Lower leg skin (tissue), 4 donors: ENCODE data around the gene ANAPC10. TPM values are rescaled to one million over a fixed set of nuclear protein-coding genes. Genes with fewer than 3 reads are reported as not detected.

Source experiments
- DNase-seq, 2 donors: peaks; one replicate each; pipeline ENCODE4 v3.0.0-alpha.2; 2019; ENCODE audit warnings: low spot score in 2 of 2
- H3K4me3 ChIP-seq: fragments of 200-600 bp; sonication (generic); 2 replicates; pipeline ENCODE4 v1.5.1; 2017; ENCODE audit warnings: mild to moderate bottlenecking, low read depth; ENCODE audit not compliant: poor library complexity, severe bottlenecking
- CTCF ChIP-seq, 3 donors: fragments of 450-650 bp; IDR thresholded peaks; one replicate each; pipeline ENCODE4 v1.5.1; 2016; ENCODE audit warnings: antibody characterized with exemption in 3 of 3, mild to moderate bottlenecking in 3 of 3, moderate library complexity in 2 of 3
- POLR2A ChIP-seq, 2 donors: fragments of 450-650 bp; IDR thresholded peaks; one replicate each; pipeline ENCODE4 v1.6.1; 2016 to 2017; ENCODE audit warnings: antibody characterized with exemption in 2 of 2, mild to moderate bottlenecking in 1 of 2, moderate library complexity in 1 of 2
- WGBS, 2 donors: methylation state at CpG; one replicate each; pipeline ENCODE4 v1.1.5; 2018; 5-methylcytosine and 5-hydroxymethylcytosine counted together
- intact Hi-C: fragments of 100-400 bp; cut with DNase I; formaldehyde crosslinking; loops from one replicate; pipeline ENCODE4 v1.15.0; 2023; ENCODE audit warnings: low total_unique reads
- total RNA-seq, 4 donors: library from RNA; depleted of rRNA; stranded (reverse); fragments of >200 nt; gene quantifications; one replicate each; pipeline ENCODE4 v1.1.0, GENCODE V29; 2016

Gene ANAPC10
- total RNA-seq, 4 donors from 2014 or later, result 18.4 to 26.4 (median 20.2) TPM

- intact Hi-C loops, result no loop called here
- no peak for DNase-seq
- no peak overlapping the region for H3K4me3 ChIP-seq
- TF ChIP-seq POLR2A (IDR thresholded peaks at IDR 0.05) (no peak), CTCF (IDR thresholded peaks at IDR 0.05) (no peak)
These were observed 49.2 kb downstream of the ANAPC10 start for GRCh38 chr4:145048817-145049216.

GRCh38 chr4:145047151-145047550 is 50.8 kb downstream of the ANAPC10 start:
- TF ChIP-seq CTCF (IDR thresholded peaks at IDR 0.05) (no peak), POLR2A (IDR thresholded peaks at IDR 0.05) (no peak)
- 75 to 80% methylated on average over 4 of the region's 4 CpGs for WGBS, 2 donors

GRCh38 chr4:145045180-145045579 is 52.8 kb downstream of the ANAPC10 start:
- no peak for DNase-seq
- H3K4me3 ChIP-seq, result no peak overlapping the region
- TF ChIP-seq CTCF (IDR thresholded peaks at IDR 0.05), result no peak
- no peak for TF ChIP-seq POLR2A (IDR thresholded peaks at IDR 0.05)
- intact Hi-C loops, result no loop called here
- WGBS, 2 donors, result 69 to 81% methylated on average over 1 of the region's 1 CpG

More at GRCh38 chr4:145047151-145047550, 50.8 kb downstream of the ANAPC10 start:
- DNase-seq, result no peak
- H3K4me3 ChIP-seq, result no peak overlapping the region
- intact Hi-C loops, result no loop called here

GRCh38 chr4:145044341-145044740 is 53.7 kb downstream of the ANAPC10 start:
- no peak for DNase-seq
- no peak for TF ChIP-seq CTCF (IDR thresholded peaks at IDR 0.05)
- intact Hi-C loops, result no loop called here
- no peak overlapping the region for H3K4me3 ChIP-seq
- WGBS, 2 donors, result 82 to 89% methylated on average over 3 of the region's 3 CpGs

- DNase-seq, result no peak
- WGBS, 2 donors, result 73 to 77% methylated on average over 3 of the region's 3 CpGs
- no peak for TF ChIP-seq CTCF (IDR thresholded peaks at IDR 0.05)
- TF ChIP-seq POLR2A (IDR thresholded peaks at IDR 0.05), result no peak
- no peak overlapping the region for H3K4me3 ChIP-seq
- intact Hi-C loops, result no loop called here
These were observed 54.7 kb downstream of the ANAPC10 start for GRCh38 chr4:145043306-145043705.

- TF ChIP-seq CTCF (IDR thresholded peaks at IDR 0.05) (no peak), POLR2A (IDR thresholded peaks at IDR 0.05) (no peak)
- intact Hi-C loops, result no loop called here
- no peak overlapping the region for H3K4me3 ChIP-seq
- no peak for DNase-seq
- WGBS, 2 donors, result 80 to 85% methylated on average over 3 of the region's 3 CpGs
These were observed 55.3 kb downstream of the ANAPC10 start for GRCh38 chr4:145042601-145043285.
